ENCODE data around the gene MEF2B.
A peak's percentile ranks its signal among the peaks of the same experiment; 100 is the strongest.
"Not testable (repeated sequence)": the region's sequence is repeated elsewhere in the genome, so short reads cannot be mapped to it uniquely, and the experiment has no call there.

MEF2B gene

GRCh38 chr19:19155495-19156219 is 14.4 kb downstream of the MEF2B start:
- TF ChIP-seq CTCF (IDR thresholded peaks at IDR 0.05; ENCODE audit: extremely low read depth, insufficient read depth, missing control alignments), result no peak
- peak; percentile 73 for DNase-seq (ENCODE audit: low spot score)
- in situ Hi-C loops (cut with MboI; ENCODE audit: low pct_unique_long_range_greater_than_20kb, low sequenced_read_pairs, unreplicated experiment), result loop anchor here (25.0 kb wide), 1 partner anchor 332 kb away; no protein-coding TSS in a partner anchor

- in situ Hi-C loops (cut with MboI; ENCODE audit: low pct_unique_long_range_greater_than_20kb, low sequenced_read_pairs, unreplicated experiment), result loop anchor here (25.0 kb wide), 1 partner anchor 332 kb away; no protein-coding TSS in a partner anchor
- peak; percentile 51 for TF ChIP-seq CTCF (IDR thresholded peaks at IDR 0.05; ENCODE audit: extremely low read depth, insufficient read depth, missing control alignments)
- DNase-seq (ENCODE audit: low spot score), result no peak
These were observed 15.1 kb downstream of the MEF2B start for GRCh38 chr19:19154768-19155494.

DNA sequence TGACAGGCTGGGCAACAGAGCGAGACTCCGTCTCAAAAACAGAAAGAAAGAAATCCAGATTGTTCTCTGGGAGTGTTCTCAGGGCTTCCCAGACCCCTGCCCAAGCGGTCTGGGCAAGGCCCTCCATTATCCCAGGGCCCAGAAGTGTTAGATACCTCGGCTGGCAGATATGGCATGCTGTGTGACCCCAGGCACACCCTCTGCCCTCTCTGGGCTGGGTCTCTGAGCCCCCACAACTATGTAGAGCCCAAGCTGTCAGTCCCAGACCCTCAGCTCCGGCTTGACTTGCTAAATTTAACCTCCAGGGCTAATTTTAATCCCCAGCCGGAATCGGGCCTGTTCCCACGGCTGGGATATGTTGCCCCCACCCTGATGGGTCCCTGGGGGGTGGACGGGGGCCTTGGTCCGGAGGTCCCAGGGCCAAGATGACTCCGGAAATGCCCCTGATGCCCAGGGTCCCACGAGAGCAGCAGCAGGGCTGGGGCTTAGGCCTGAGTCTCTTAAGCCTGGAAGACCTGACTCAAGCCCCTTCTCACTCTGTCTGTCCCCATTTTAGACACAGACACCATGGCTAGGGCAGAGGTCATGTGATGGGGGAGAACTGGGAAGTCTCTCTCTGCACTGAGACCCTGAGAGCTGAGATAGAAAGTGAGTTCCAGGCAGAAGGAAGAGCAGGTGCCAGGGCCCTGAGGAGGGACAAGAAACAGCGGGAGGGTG is 17.2 kb downstream of the MEF2B start:
- in situ Hi-C loops (cut with MboI; ENCODE audit: low pct_unique_long_range_greater_than_20kb, low sequenced_read_pairs, unreplicated experiment), result loop anchor here (25.0 kb wide), 1 partner anchor 334 kb away; no protein-coding TSS in a partner anchor
- DNase-seq (ENCODE audit: low spot score), result no peak
- no peak for TF ChIP-seq CTCF (IDR thresholded peaks at IDR 0.05; ENCODE audit: extremely low read depth, insufficient read depth, missing control alignments)

GRCh38 chr19:19151418-19151817 is 18.6 kb downstream of the MEF2B start:
- in situ Hi-C loops (cut with MboI; ENCODE audit: low pct_unique_long_range_greater_than_20kb, low sequenced_read_pairs, unreplicated experiment), result loop anchor here (25.0 kb wide), 1 partner anchor 336 kb away; no protein-coding TSS in a partner anchor
- no peak for TF ChIP-seq CTCF (IDR thresholded peaks at IDR 0.05; ENCODE audit: extremely low read depth, insufficient read depth, missing control alignments)
- no peak for DNase-seq (ENCODE audit: low spot score)

- no peak for TF ChIP-seq CTCF (IDR thresholded peaks at IDR 0.05; ENCODE audit: extremely low read depth, insufficient read depth, missing control alignments)
- in situ Hi-C loops (cut with MboI; ENCODE audit: low pct_unique_long_range_greater_than_20kb, low sequenced_read_pairs, unreplicated experiment), result no loop called here
These were observed 20.6 kb downstream of the MEF2B start for GRCh38 chr19:19149435-19149834.

GRCh38 chr19:19148504-19148903 is 21.6 kb downstream of the MEF2B start:
- DNase-seq (ENCODE audit: low spot score); in situ Hi-C loops (cut with MboI; ENCODE audit: low pct_unique_long_range_greater_than_20kb, low sequenced_read_pairs, unreplicated experiment): not testable (repeated sequence)

More at GRCh38 chr19:19149435-19149834, 20.6 kb downstream of the MEF2B start:
- DNase-seq (ENCODE audit: low spot score), result no peak

Measured in GM13977 (cell line).